H4 (cell line): ENCODE measurements around the gene CMTM2. TPM values are rescaled to one million over a fixed set of nuclear protein-coding genes. Genes with fewer than 3 reads are reported as not detected.
A peak's percentile ranks its signal among the peaks of the same experiment; 100 is the strongest.
"Not testable (repeated sequence)": the region's sequence is repeated elsewhere in the genome, so short reads cannot be mapped to it uniquely, and the experiment has no call there.

Experiments
- DNase-seq: peaks from one replicate; pipeline ENCODE4 v3.0.0-alpha.2; 2015; ENCODE audit warnings: low spot score
- total RNA-seq: library from RNA; depleted of rRNA; stranded (reverse); fragments of >200 nt; shearing (Covaris generic); gene quantifications from 2 replicates; pipeline ENCODE4 v1.2.3, GENCODE V29; 2014

CMTM2 gene
- total RNA-seq, 1 experiment from 2014 or later = not detected

DNA sequence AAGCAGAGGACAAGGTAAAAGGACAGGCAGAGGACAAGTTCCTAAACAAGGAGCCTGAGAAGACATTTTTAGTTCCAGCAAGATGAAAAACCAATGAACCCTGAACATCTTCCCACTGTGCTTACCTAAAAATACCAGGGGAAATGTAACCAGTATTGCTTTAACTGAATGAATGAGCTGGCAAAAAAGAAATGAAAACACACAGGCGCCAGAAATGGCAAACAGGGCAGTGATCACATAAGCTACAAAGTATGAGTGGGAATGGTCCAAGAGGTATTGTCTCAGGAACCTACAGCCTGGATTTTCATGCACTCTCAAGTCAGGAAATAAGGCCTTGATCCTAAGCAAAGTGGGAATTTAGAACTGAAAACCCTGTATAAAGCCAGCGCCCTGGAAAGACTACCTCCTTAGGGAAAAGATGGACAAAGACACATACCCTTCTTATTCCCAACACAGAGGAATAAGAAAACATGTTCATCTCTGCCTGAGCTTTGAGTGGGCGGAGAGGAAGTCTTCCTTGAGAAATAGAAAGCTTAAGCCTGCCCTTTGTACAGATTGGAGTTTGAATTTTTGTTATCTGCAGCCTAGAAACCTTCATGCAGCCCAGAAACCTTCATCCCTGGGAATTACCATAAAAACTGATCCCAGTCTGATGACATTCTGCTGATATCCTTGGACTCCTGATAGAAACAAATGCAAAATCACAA is 2.1 kb downstream of the CMTM2 start:
- DNase-seq = no peak

DNA sequence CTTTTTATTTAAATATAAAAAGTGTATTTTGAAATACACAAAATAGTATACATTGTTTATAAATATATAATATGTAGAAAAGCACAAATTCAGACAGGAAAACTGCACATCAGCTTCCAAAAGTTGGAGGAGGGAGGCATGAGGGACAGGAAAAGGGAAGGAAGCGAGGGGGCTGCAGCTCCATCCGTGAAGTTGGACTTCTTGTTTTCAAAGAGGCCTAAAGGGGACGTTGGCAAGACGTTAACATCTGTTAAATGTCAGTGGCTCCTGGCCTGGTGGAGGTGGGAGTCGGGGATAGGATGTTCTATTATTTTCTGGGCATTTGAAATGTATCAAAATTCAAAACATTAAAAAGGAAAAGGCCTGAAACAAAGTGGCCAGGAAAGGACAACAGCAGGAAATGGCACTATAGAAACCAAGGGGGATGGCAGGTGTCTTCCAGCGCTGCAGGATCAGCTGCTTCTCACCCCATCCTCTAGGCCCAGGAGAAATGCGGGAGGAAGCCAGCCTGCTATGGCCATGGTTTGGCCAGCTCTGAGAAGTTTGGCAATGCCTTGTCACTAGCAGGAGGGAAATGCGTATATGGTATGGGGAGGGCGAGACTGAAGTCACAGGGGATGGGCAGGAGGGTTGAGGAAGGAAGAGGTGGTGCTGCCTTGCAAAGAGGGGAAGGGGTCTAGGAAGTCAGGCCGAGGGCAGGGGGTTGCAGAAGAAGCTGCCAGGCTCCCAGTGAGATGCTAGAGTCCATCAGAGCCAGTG is 6.4 kb downstream of the CMTM2 start:
- DNase-seq = no peak

- DNase-seq = no peak
Measured at GRCh38 chr16:66587881-66588600, 8.8 kb downstream of the CMTM2 start.

GRCh38 chr16:66588981-66589713 is 9.9 kb downstream of the CMTM2 start:
- peak; percentile 51 for DNase-seq

- no peak for DNase-seq
Measured at GRCh38 chr16:66590322-66590721, 11.1 kb downstream of the CMTM2 start.

DNA sequence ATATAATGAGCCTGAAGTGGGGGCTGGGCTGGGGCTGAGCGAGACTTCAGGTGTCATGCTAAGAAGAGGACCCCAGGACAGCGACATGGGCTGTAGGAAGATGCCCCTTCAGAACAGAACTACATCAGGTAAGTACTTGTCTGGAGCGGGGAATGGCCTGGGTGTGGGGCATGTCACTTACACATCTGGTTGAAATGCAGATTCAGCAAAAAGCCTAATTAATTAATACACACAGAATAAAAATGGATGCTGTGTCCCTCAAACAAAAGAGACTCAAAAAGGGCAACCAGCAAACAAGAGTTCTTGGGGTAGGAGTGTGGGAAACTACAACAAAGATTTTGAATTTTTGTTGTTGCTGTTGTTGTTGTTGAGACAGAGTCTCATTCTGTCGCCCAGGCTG is 11.8 kb downstream of the CMTM2 start:
- DNase-seq = no peak

GRCh38 chr16:66592241-66592640 is 13.0 kb downstream of the CMTM2 start:
- no peak for DNase-seq

DNA sequence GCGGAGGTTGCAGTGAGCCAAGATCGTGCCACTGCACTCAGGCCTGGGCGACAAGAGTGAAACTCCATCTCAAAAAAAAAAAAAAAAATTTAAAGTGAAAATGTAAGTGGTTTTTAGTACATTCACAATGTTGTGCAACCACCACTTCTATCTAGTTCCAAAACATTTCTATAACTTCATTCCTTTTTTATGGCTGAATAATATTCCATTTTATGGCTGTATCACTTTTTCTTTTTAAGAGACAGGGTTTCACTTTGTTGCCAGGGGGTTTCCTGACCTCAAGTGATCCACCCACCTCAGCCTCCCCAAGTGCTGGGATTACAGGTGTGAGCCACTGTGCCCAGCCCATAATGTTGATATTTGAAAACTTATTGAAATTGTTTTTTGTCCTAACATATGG is 13.6 kb downstream of the CMTM2 start:
- no peak for DNase-seq

GRCh38 chr16:66594739-66595138 is 15.5 kb downstream of the CMTM2 start:
- DNase-seq = no peak

- not testable (repeated sequence) for DNase-seq
Measured at GRCh38 chr16:66596559-66596958, 17.3 kb downstream of the CMTM2 start.

DNA sequence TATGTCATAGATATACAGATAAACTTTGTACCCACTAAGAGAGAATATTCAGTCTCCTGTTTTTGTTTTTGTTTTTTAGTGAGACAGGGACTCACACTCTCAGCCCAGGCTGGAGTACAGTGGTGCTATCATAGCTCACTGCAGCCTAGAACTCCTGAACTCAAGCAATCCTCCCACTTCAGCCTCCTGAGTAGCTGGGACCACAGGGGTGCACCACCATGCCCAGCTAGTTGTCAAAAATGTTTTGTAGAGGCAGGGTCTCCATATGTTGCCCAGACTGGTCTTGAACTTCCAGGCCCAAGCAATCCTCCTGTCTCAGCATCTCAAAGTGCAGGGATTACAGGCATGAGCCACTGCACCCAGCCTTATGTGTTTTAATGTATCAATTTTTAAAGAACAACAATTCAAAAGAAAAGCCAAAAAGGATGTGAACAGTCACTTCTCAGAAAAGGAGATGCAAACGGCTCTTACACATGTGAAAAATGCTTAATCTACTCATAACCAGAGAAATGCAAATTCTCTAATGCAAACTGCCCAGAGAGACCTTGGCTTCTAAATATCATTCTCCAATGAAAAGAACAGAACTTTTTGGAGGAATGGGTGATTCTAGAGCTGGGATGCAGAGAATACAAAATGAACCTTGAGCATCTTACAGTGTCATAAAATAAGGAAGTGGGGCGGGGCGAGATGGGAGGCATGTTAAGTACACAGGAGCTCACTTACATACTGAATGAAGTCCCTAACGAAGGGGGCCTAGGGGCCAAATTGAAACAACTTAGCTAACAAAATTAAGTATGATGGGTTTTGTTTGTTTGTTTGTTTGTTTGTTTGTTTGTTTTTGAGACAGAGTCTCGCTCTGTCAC is 18.0 kb downstream of the CMTM2 start:
- DNase-seq = no peak

DNA sequence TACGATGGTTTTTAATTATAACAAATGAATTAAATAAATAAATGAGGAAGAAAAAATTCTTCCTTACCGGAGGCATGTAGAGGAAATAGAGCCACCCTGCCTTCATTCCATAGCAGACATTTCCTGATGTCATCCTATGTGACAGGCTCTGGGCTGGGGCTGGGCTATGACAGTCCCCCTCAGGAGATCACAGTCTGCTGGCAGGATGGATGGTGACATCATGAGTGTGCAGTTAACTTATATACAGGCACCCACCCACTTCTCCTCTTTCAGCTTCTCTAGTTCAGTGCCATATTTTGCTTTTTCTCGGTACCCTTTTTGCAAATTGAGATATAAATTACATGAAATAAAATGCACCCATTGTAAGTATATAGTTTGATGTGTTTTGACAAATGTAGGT is 18.8 kb downstream of the CMTM2 start:
- no peak for DNase-seq

DNA sequence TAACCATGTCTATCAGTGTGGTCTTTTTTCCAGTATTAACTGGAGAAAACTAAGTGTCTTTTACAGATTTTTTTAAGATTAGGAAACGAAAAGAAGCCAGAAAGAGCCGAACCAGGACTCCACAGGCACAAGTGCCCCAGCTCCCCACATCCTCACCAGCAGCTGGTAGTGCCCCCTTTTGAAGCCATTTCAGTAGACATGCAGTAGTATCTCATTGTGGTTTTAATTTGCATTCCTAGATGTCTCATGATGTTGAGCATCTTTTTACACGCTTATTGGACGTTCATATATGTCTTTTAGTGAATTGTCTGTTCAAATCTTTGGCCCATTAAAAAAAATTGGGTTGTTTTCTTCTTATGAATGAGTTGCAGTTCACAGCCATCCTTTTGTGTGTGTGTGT is 20.5 kb downstream of the CMTM2 start:
- no peak for DNase-seq

- DNase-seq = no peak
Measured at GRCh38 chr16:66600477-66600876, 21.2 kb downstream of the CMTM2 start.

GRCh38 chr16:66601471-66601870 is 22.2 kb downstream of the CMTM2 start:
- DNase-seq = no peak

- peak; percentile 70 for DNase-seq
Measured at GRCh38 chr16:66603537-66604375, 24.5 kb downstream of the CMTM2 start.

GRCh38 chr16:66604376-66605176 is 25.3 kb downstream of the CMTM2 start, which contains the start of gene CMTM3:
CMTM3 (plus strand) TSS chr16:66604704; CDS start chr16:66604806, 102 bp downstream.
- peak; percentile 35 for DNase-seq

DNA sequence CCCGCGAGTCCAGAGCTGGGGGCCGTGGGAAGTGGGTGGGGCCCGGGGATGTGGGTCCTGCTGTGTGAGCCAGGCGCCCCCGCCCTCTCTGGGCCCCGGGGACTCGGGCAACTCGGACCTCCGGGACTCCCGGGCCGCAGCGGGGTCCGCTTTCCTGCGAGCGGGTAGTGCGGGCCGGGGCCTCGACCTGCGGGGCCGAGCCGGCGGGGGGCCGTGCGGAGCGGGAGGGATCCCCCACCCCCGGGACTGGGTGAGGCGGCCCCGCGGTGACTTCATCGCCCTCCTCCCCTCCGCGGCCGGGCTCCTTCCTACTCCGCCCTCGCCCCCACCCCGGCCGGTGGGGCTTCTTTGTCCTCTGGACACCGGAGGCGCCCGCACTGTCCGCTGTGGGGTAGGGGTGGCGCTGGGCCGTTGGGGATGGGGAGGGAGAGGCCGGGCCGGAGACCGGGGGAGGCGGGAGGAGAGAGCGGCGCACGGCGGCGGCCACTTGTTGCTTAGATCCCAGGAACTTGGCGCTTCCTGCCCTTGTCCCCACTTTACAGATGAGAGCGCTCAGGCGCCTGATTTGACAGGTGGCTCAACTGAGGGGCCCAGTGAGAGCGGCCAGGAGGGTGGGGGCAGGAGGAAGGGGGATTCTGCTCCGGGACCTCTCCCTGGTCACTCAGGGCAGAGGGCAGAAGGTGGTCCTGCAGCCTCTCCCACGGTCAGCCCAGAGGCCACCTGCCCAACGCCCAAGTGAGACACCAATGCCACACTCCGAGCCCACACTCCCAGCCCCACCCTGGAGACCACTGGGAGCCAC is 26.1 kb downstream of the CMTM2 start:
- DNase-seq = no peak
